Measurements from ENCODE around the gene KCNIP1.

Gene KCNIP1

DNA sequence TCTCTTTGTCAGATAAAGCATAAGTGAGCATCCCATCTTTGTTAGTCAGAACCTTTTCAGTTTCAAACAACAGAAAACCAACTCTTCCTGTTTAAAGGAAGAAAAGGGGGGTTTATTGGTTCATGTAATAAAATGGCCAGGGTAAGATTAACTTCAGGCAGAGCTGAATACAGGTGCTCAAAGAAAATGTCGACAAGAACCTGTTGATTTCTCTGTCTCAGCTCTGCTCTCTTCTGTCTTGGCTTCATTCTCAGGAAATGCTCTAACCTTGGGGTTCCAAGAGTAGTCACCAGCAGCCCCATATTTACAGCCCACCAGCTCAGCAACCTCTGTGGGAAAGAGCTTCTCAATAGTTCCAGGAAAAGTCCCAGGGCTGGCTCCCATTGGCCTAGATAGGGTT is 25.2 kb downstream of the KCNIP1 start:
- TF ChIP-seq, protein P1, sequence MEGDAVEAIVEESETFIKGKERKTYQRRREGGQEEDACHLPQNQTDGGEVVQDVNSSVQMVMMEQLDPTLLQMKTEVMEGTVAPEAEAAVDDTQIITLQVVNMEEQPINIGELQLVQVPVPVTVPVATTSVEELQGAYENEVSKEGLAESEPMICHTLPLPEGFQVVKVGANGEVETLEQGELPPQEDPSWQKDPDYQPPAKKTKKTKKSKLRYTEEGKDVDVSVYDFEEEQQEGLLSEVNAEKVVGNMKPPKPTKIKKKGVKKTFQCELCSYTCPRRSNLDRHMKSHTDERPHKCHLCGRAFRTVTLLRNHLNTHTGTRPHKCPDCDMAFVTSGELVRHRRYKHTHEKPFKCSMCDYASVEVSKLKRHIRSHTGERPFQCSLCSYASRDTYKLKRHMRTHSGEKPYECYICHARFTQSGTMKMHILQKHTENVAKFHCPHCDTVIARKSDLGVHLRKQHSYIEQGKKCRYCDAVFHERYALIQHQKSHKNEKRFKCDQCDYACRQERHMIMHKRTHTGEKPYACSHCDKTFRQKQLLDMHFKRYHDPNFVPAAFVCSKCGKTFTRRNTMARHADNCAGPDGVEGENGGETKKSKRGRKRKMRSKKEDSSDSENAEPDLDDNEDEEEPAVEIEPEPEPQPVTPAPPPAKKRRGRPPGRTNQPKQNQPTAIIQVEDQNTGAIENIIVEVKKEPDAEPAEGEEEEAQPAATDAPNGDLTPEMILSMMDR (conservative IDR thresholded peaks at IDR 0.05), result no peak
- H3K27ac ChIP-seq, result no peak overlapping the region

DNA sequence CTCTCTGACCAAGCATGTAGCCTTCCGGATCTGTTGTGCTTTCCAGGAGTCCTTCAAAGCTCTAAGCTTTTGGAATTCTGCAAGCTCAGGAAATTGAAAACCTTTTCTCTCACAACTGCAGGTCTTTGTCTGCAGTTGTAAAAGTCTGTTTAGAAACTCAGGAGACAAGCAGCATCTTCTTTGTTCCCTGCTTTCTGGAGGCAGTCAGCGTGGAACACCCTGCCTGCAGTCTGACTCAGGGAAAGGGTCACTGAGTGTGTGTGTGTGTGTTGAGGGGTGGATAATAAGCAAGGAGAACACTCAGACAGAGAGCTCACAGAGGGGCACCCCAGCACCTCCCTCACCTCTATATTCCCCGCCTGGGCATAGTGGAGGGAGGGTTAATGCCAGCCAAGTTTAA is 29.1 kb downstream of the KCNIP1 start:
- TF ChIP-seq, protein P1 (conservative IDR thresholded peaks at IDR 0.05), result no peak

DNA sequence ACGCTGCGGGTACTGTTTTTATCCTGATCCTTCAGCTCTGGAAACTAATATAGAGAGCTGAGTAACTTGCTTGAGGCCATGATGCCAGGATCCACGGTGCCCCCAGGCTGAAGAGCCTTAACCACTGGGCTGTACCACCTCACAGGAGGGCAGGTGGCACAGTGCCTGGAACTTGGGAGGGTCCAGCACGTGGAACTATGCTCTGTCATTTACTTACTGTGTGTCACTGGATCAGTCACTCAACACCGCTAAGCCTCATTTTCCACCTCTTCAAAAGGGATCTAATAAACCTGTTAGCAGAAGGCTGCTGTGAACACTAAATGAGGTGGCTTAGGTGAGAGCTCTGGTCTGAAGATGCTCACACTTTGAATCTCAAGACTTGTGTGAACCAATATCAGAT is 29.6 kb downstream of the KCNIP1 start:
- TF ChIP-seq, protein P1 (conservative IDR thresholded peaks at IDR 0.05), result no peak
- H3K27ac ChIP-seq, result no peak overlapping the region

More for the DNA sequence above, 29.1 kb downstream of the KCNIP1 start:
- H3K27ac ChIP-seq, result no peak overlapping the region

DNA sequence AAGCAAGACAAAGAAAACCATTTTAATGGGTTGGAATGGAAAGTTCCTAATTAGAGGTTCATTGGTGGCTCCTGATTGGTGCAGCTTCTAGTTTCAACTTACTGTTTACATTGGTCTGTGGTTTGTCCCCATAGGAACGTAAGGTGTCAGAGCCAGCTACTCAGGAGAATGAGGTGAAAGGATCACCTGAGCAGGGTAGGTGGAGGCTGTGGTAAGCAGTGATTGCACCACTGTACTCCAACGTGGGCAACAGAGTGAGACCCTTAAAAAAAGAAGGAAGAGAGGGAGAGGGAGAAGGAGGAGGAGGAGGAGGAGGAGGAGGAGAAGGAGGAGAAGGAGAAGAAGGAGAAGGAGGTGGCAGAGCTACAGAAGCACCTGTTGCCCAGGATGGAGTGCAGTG is 30.4 kb downstream of the KCNIP1 start:
- no peak overlapping the region for H3K27ac ChIP-seq

DNA sequence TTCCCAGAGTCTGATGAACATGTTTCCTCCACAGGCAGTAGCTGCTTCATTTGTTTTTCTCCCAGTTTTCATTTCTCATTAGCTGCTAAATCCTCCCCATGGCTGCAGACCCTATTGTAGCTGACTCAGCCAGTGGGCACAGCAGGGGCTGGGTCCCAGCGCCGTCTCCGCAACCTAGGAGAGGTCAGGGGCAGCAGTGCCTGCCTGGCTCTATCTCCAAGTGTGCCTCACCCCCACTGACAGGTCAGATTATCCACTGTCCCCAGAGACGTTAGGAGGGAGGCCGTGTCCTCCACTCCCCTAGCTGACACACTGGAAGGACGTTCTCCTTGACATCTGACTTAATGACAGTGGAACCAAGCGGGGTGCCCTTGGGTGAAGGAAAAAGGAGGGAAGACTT is 31.1 kb downstream of the KCNIP1 start:
- H3K27ac ChIP-seq, result no peak overlapping the region
- TF ChIP-seq, protein P1 (conservative IDR thresholded peaks at IDR 0.05), result no peak

More for the DNA sequence above, 30.4 kb downstream of the KCNIP1 start:
- TF ChIP-seq, protein P1 (conservative IDR thresholded peaks at IDR 0.05), result no peak

DNA sequence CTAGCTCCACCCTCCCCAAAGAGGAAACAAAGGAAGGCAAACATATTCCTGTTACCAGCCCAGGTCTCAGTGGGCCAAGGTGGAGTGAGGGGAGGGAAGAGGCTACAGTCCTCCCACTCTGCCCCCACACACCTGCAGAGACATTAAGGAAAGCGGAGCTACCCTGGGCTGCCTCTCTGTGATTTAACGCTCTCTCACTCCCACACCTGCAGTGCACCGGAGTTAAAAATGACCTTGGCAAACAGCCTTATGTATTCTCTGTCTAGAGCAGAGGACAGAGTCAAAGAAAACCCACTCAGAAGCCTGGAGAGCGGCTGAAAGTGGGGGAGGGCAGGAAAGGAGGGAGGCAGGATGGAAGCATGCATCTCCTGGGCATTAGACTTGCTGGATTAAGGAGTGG is 32.7 kb downstream of the KCNIP1 start:
- TF ChIP-seq, protein P1 (conservative IDR thresholded peaks at IDR 0.05), result no peak
- H3K27ac ChIP-seq, result no peak overlapping the region

DNA sequence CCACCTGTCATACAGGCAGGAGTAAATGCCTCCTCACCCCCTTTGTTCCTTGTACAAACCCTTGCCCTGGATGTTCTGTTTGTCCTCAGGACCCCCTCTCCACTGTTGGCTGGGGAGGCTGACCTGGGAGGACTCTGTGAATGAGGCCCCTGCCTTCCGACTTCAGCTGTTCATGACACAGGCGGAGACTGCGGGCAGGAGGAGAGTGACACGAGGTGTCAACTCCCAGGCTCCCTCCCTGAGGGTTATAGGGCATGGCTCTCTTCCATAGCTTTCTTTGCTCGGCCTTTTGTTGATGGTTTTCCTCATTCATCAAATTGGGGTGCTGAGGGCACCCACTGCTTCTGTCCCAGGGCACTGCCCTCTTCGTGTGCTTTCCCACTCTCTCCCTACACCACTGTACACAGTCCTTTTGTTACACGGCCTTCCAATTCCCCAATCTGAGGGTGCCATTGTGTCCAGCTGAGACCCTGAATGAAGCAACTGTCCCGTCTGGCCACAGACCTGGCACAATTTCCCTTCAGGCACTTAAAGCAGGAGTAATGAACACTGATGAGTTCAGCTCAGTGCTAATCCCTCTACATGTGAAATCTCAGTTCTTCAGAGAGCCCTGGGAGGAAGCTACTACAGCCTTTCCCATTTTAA is 33.8 kb downstream of the KCNIP1 start:
- H3K27ac ChIP-seq, result no peak overlapping the region
- TF ChIP-seq, protein P1 (conservative IDR thresholded peaks at IDR 0.05), result no peak
